ENCODE data around the gene MMP20. TPM values are rescaled to one million over a fixed set of nuclear protein-coding genes. Genes with fewer than 3 reads are reported as not detected.
"Not testable (repeated sequence)": the region's sequence is repeated elsewhere in the genome, so short reads cannot be mapped to it uniquely, and the experiment has no call there.

The MMP20 gene
- total RNA-seq, 1 experiment from 2014 or later = not detected

GRCh38 chr11:102633385-102634026, 8.4 kb upstream of the MMP20 start (continued):
- no peak for TF ChIP-seq SMAD3 (CRISPR knock-in tag; IDR thresholded peaks at IDR 0.05; ENCODE audit: borderline replicate concordance)
- TF ChIP-seq ZNF263 (CRISPR knock-in tag; IDR thresholded peaks at IDR 0.05; ENCODE audit: low read depth) = no peak
- no peak for TF ChIP-seq JUN (CRISPR knock-in tag; IDR thresholded peaks at IDR 0.05)
- TF ChIP-seq HMGA2 (CRISPR knock-in tag; IDR thresholded peaks at IDR 0.05) = no peak
- no peak for TF ChIP-seq ZNF396 (CRISPR knock-in tag; IDR thresholded peaks at IDR 0.05; ENCODE audit: borderline replicate concordance)

GRCh38 chr11:102632026-102632425, 6.9 kb upstream of the MMP20 start:
- Mint-ChIP-seq H3K36me3 (no peaks in the 10 kb centered on the region), H3K27ac (no peak overlapping the region), H3K27me3 (ENCODE audit: low read depth) (no peaks in the 10 kb centered on the region), H3K4me1 (peaks cover 8% of the 10 kb centered on the region), H3K4me3 (no peak overlapping the region), H3K9me3 (peaks cover 4% of the 10 kb centered on the region; the same call in 1 of the 2 replicates)
- ATAC-seq = no peak
- ChIA-PET POLR2A (no interaction called here), CTCF (interaction anchor here (0.9 to 1.1 kb wide), 2 partner anchors 34 to 322 kb away, joined by 3 to 5 read pairs; no protein-coding TSS in a partner anchor)
- TF ChIP-seq MLX (CRISPR knock-in tag; IDR thresholded peaks at IDR 0.05) (no peak), TP53 (CRISPR knock-in tag; IDR thresholded peaks at IDR 0.05) (no peak), ETV6 (CRISPR knock-in tag; IDR thresholded peaks at IDR 0.05) (no peak), ZNF512 (CRISPR knock-in tag; IDR thresholded peaks at IDR 0.05; ENCODE audit: borderline replicate concordance) (no peak), FOXK1 (CRISPR knock-in tag; IDR thresholded peaks at IDR 0.05) (no peak), ZNF671 (CRISPR knock-in tag; IDR thresholded peaks at IDR 0.05) (no peak), GABPB1 (CRISPR knock-in tag; IDR thresholded peaks at IDR 0.05) (no peak), ZNF121 (CRISPR knock-in tag; IDR thresholded peaks at IDR 0.05) (no peak)
- DNase-seq (ENCODE audit: low spot score) = no peak

GRCh38 chr11:102630598-102631448, 5.7 kb upstream of the MMP20 start:
- H3K4me1 Mint-ChIP-seq = peaks cover 8% of the 10 kb centered on the region
- TF ChIP-seq MYBL2 (CRISPR knock-in tag; IDR thresholded peaks at IDR 0.05) = no peak
- TF ChIP-seq HMGA2 (CRISPR knock-in tag; IDR thresholded peaks at IDR 0.05) = no peak
- TF ChIP-seq TP53 (CRISPR knock-in tag; IDR thresholded peaks at IDR 0.05) = no peak
- TF ChIP-seq NFE2L1 (CRISPR knock-in tag; IDR thresholded peaks at IDR 0.05) = no peak
- no peak for TF ChIP-seq ZNF532 (CRISPR knock-in tag; IDR thresholded peaks at IDR 0.05; ENCODE audit: borderline replicate concordance)
- no peak for TF ChIP-seq ZNF281 (CRISPR knock-in tag; IDR thresholded peaks at IDR 0.05)
- H3K4me3 Mint-ChIP-seq = no peak overlapping the region
- no peak overlapping the region for H3K27ac Mint-ChIP-seq
- no peaks in the 10 kb centered on the region for H3K36me3 Mint-ChIP-seq
- ATAC-seq = no peak; the same call in 1 of the 2 replicates
- H3K9me3 Mint-ChIP-seq = peaks cover 4% of the 10 kb centered on the region; the same call in 1 of the 2 replicates
- CTCF ChIA-PET = interaction anchor here (0.9 to 1.1 kb wide), 2 partner anchors 36 to 321 kb away, joined by 3 to 5 read pairs; no protein-coding TSS in a partner anchor
- DNase-seq (ENCODE audit: low spot score) = no peak
- H3K27me3 Mint-ChIP-seq (ENCODE audit: low read depth) = no peaks in the 10 kb centered on the region
- POLR2A ChIA-PET = no interaction called here

GRCh38 chr11:102629908-102630307, 4.8 kb upstream of the MMP20 start:
- H3K4me3 Mint-ChIP-seq; H3K27ac Mint-ChIP-seq; CTCF ChIA-PET; H3K4me1 Mint-ChIP-seq; H3K27me3 Mint-ChIP-seq (ENCODE audit: low read depth); H3K36me3 Mint-ChIP-seq; ATAC-seq; H3K9me3 Mint-ChIP-seq; DNase-seq (ENCODE audit: low spot score); POLR2A ChIA-PET: not testable (repeated sequence)
